Activated naive CD4-positive, alpha-beta T cell treated with anti-CD3 and anti-CD28 coated beads for 36 hours (primary cell): ENCODE data around the gene CYLD. TPM values are rescaled to one million over a fixed set of nuclear protein-coding genes. Genes with fewer than 3 reads are reported as not detected.

ENCODE experiments used
- CTCF ChIA-PET: fragments of 350-600 bp; sonication (Branson Sonifier 250); formaldehyde crosslinking; loops from one replicate; lab custom pipeline; 2021; ENCODE audit warnings: antibody characterized with exemption; lab: Charles Lee
- DNase-seq: peaks from one replicate; pipeline ENCODE4 v3.0.0-alpha.2; 2020
- H3K27ac Mint-ChIP-seq: one replicate; pipeline ENCODE4 v1.8.0; 2021; ENCODE audit warnings: mild to moderate bottlenecking, mixed read lengths
- H3K27me3 Mint-ChIP-seq: one replicate; pipeline ENCODE4 v1.8.0; 2021; ENCODE audit warnings: low read depth, mixed read lengths
- H3K36me3 Mint-ChIP-seq: one replicate; pipeline ENCODE4 v1.8.0; 2021; ENCODE audit warnings: low read depth, mixed read lengths
- H3K4me1 Mint-ChIP-seq: one replicate; pipeline ENCODE4 v1.8.0; 2021; ENCODE audit warnings: low read depth, mixed read lengths
- H3K4me3 Mint-ChIP-seq: one replicate; pipeline ENCODE4 v1.8.0; 2021; ENCODE audit warnings: mild to moderate bottlenecking, moderate library complexity, mixed read lengths
- H3K9me3 Mint-ChIP-seq: one replicate; pipeline ENCODE4 v1.8.0; 2021; ENCODE audit warnings: mixed read lengths
- intact Hi-C: fragments of 100-400 bp; cut with micrococcal nuclease; formaldehyde crosslinking; loops from one replicate; pipeline ENCODE4 v1.15.1; 2023
- total RNA-seq, 2 experiments: library from RNA; stranded (reverse); gene quantifications; one replicate each; pipeline ENCODE4 v1.2.3, GENCODE V29; 2021

CYLD gene
- total RNA-seq, 2 experiments from 2014 or later, result 70.8 to 71.9 TPM

- no peaks in the 10 kb centered on the region for H3K9me3 Mint-ChIP-seq
- H3K36me3 Mint-ChIP-seq, result peaks cover 22% of the 10 kb centered on the region
- H3K27ac Mint-ChIP-seq, result peak overlapping the region; percentile 96
- H3K4me1 Mint-ChIP-seq, result peaks cover 53% of the 10 kb centered on the region
- no peaks in the 10 kb centered on the region for H3K27me3 Mint-ChIP-seq
- no peak for DNase-seq
- peak overlapping the region; percentile 90 for H3K4me3 Mint-ChIP-seq
- CTCF ChIA-PET, result interaction anchor here (0.7 to 22.8 kb wide), 6 partner anchors 27 to 102 kb away, joined by 3 to 532 read pairs (median 5); partner anchors contain the start of gene SNX20
- intact Hi-C loops, result loop anchor here (1.0 to 2.0 kb wide), 3 partner anchors 59 to 591 kb away; partner anchors contain the start of gene TENT4B
Observed at GRCh38 chr16:50743581-50744225, 1.8 kb downstream of the CYLD start.

- no peaks in the 10 kb centered on the region for H3K9me3 Mint-ChIP-seq
- H3K27ac Mint-ChIP-seq, result peak overlapping the region; percentile 96
- CTCF ChIA-PET, result interaction anchor here (0.6 to 22.8 kb wide), 12 partner anchors 11 to 595 kb away, joined by 3 to 532 read pairs (median 4); partner anchors contain the start of gene SNX20
- DNase-seq, result peak; percentile 33
- H3K36me3 Mint-ChIP-seq, result peaks cover 24% of the 10 kb centered on the region
- intact Hi-C loops, result loop anchor here (5.0 kb wide), 3 partner anchors 37 to 273 kb away; no protein-coding TSS in a partner anchor
- peak overlapping the region; percentile 90 for H3K4me3 Mint-ChIP-seq
- H3K27me3 Mint-ChIP-seq, result no peaks in the 10 kb centered on the region
- peaks cover 60% of the 10 kb centered on the region for H3K4me1 Mint-ChIP-seq
Observed at GRCh38 chr16:50744881-50745280, 3.0 kb downstream of the CYLD start.

GRCh38 chr16:50745940-50746339 lies 4.1 kb downstream of the CYLD start:
- no peaks in the 10 kb centered on the region for H3K27me3 Mint-ChIP-seq
- H3K4me1 Mint-ChIP-seq, result peaks cover 60% of the 10 kb centered on the region
- H3K4me3 Mint-ChIP-seq, result peak overlapping the region; percentile 90
- peak overlapping the region; percentile 96 for H3K27ac Mint-ChIP-seq
- intact Hi-C loops, result loop anchor here (2.0 to 5.0 kb wide), 6 partner anchors 36 to 721 kb away; partner anchors contain the start of gene CNEP1R1
- DNase-seq, result peak; percentile 23
- no peaks in the 10 kb centered on the region for H3K9me3 Mint-ChIP-seq
- CTCF ChIA-PET, result interaction anchor here (0.7 to 22.8 kb wide), 10 partner anchors 8 to 391 kb away, joined by 3 to 532 read pairs (median 4); partner anchors contain the start of gene SNX20
- peaks cover 28% of the 10 kb centered on the region for H3K36me3 Mint-ChIP-seq

GRCh38 chr16:50747207-50747956 lies 5.5 kb downstream of the CYLD start:
- Mint-ChIP-seq H3K27me3 (no peaks in the 10 kb centered on the region), H3K27ac (peak overlapping the region; percentile 93), H3K4me3 (peak overlapping the region; percentile 67), H3K9me3 (no peaks in the 10 kb centered on the region), H3K4me1 (peaks cover 62% of the 10 kb centered on the region), H3K36me3 (peaks cover 32% of the 10 kb centered on the region)
- intact Hi-C loops, result loop anchor here (1.0 to 5.0 kb wide), 14 partner anchors 18 to 723 kb away; partner anchors contain the start of genes CNEP1R1 and NKD1
- CTCF ChIA-PET, result interaction anchor here (0.9 to 22.8 kb wide), 13 partner anchors 9 to 274 kb away, joined by 3 to 532 read pairs (median 5); partner anchors contain the start of gene SNX20
- peak; percentile 27 for DNase-seq

GRCh38 chr16:50751528-50751927 lies 9.6 kb downstream of the CYLD start:
- peaks cover 66% of the 10 kb centered on the region for H3K4me1 Mint-ChIP-seq
- intact Hi-C loops, result no loop called here
- H3K36me3 Mint-ChIP-seq, result peaks cover 29% of the 10 kb centered on the region
- DNase-seq, result no peak
- no peak overlapping the region for H3K4me3 Mint-ChIP-seq
- peak overlapping the region; percentile 21 for H3K27ac Mint-ChIP-seq
- H3K9me3 Mint-ChIP-seq, result no peaks in the 10 kb centered on the region
- CTCF ChIA-PET, result interaction anchor here (1.1 to 22.8 kb wide), 3 partner anchors 30 to 76 kb away, joined by 9 to 532 read pairs (median 33); partner anchors contain the start of gene SNX20
- no peaks in the 10 kb centered on the region for H3K27me3 Mint-ChIP-seq

GRCh38 chr16:50752471-50753235 lies 10.8 kb downstream of the CYLD start:
- DNase-seq, result no peak
- intact Hi-C loops, result no loop called here
- no peak overlapping the region for H3K4me3 Mint-ChIP-seq
- H3K36me3 Mint-ChIP-seq, result peaks cover 28% of the 10 kb centered on the region
- no peaks in the 10 kb centered on the region for H3K9me3 Mint-ChIP-seq
- peaks cover 64% of the 10 kb centered on the region for H3K4me1 Mint-ChIP-seq
- peak overlapping the region; percentile 39 for H3K27ac Mint-ChIP-seq
- H3K27me3 Mint-ChIP-seq, result no peaks in the 10 kb centered on the region
- CTCF ChIA-PET, result interaction anchor here (22.8 kb wide), 1 partner anchor 77 kb away, joined by 532 read pairs; the partner anchor contains the start of gene SNX20

- Mint-ChIP-seq H3K4me3 (no peak overlapping the region), H3K27ac (peak overlapping the region; percentile 10)
Observed at GRCh38 chr16:50756473-50756872, 14.6 kb downstream of the CYLD start.

GRCh38 chr16:50761267-50761666 lies 19.4 kb downstream of the CYLD start:
- no peaks in the 10 kb centered on the region for H3K27me3 Mint-ChIP-seq
- H3K36me3 Mint-ChIP-seq, result peaks cover 22% of the 10 kb centered on the region
- no peak for DNase-seq
- peaks cover 2% of the 10 kb centered on the region for H3K9me3 Mint-ChIP-seq
- peaks cover 84% of the 10 kb centered on the region for H3K4me1 Mint-ChIP-seq
- intact Hi-C loops, result no loop called here
- CTCF ChIA-PET, result no interaction called here
- peak overlapping the region; percentile 47 for H3K27ac Mint-ChIP-seq
- H3K4me3 Mint-ChIP-seq, result no peak overlapping the region

More at GRCh38 chr16:50756473-50756872, 14.6 kb downstream of the CYLD start:
- Mint-ChIP-seq H3K36me3 (peaks cover 27% of the 10 kb centered on the region), H3K9me3 (no peaks in the 10 kb centered on the region), H3K4me1 (peaks cover 68% of the 10 kb centered on the region), H3K27me3 (no peaks in the 10 kb centered on the region)
- CTCF ChIA-PET, result interaction anchor here (1.0 to 22.8 kb wide), 6 partner anchors 9 to 401 kb away, joined by 3 to 532 read pairs (median 6); partner anchors contain the start of gene SNX20
- DNase-seq, result no peak
- intact Hi-C loops, result loop anchor here (1.0 kb wide), 1 partner anchor 9 kb away; no protein-coding TSS in a partner anchor

GRCh38 chr16:50762241-50762640 lies 20.4 kb downstream of the CYLD start:
- Mint-ChIP-seq H3K9me3 (peaks cover 6% of the 10 kb centered on the region), H3K36me3 (peaks cover 30% of the 10 kb centered on the region), H3K27me3 (no peaks in the 10 kb centered on the region), H3K27ac (no peak overlapping the region), H3K4me3 (no peak overlapping the region), H3K4me1 (peaks cover 83% of the 10 kb centered on the region)
- CTCF ChIA-PET, result interaction anchor here (0.7 to 1.6 kb wide), 6 partner anchors 44 to 97 kb away, joined by 3 to 6 read pairs (median 4); no protein-coding TSS in a partner anchor
- DNase-seq, result no peak
- intact Hi-C loops, result no loop called here

GRCh38 chr16:50763211-50763610 lies 21.3 kb downstream of the CYLD start:
- DNase-seq, result no peak
- no peak overlapping the region for H3K4me3 Mint-ChIP-seq
- peaks cover 84% of the 10 kb centered on the region for H3K4me1 Mint-ChIP-seq
- intact Hi-C loops, result no loop called here
- H3K36me3 Mint-ChIP-seq, result peaks cover 26% of the 10 kb centered on the region
- no peaks in the 10 kb centered on the region for H3K27me3 Mint-ChIP-seq
- peak overlapping the region; percentile 51 for H3K27ac Mint-ChIP-seq
- CTCF ChIA-PET, result interaction anchor here (0.9 to 1.6 kb wide), 3 partner anchors 43 to 98 kb away, joined by 3 to 6 read pairs (median 3); no protein-coding TSS in a partner anchor
- H3K9me3 Mint-ChIP-seq, result peaks cover 6% of the 10 kb centered on the region

- Mint-ChIP-seq H3K27ac (peak overlapping the region; percentile 79), H3K36me3 (peaks cover 32% of the 10 kb centered on the region), H3K4me3 (peak overlapping the region; percentile 14), H3K27me3 (no peaks in the 10 kb centered on the region), H3K4me1 (peaks cover 89% of the 10 kb centered on the region), H3K9me3 (peaks cover 9% of the 10 kb centered on the region)
- peak; percentile 23 for DNase-seq
- intact Hi-C loops, result loop anchor here (1.0 to 5.0 kb wide), 9 partner anchors 9 to 608 kb away; no protein-coding TSS in a partner anchor
- CTCF ChIA-PET, result interaction anchor here (0.6 to 4.0 kb wide), 10 partner anchors 8 to 291 kb away, joined by 3 to 17 read pairs (median 6); no protein-coding TSS in a partner anchor
Observed at GRCh38 chr16:50765260-50765659, 23.4 kb downstream of the CYLD start.
